K562 (cell line): ENCODE measurements around the gene PPP1R13L. TPM values are rescaled to one million over a fixed set of nuclear protein-coding genes. Genes with fewer than 3 reads are reported as not detected.
A peak's percentile ranks its signal among the peaks of the same experiment; 100 is the strongest.

ENCODE experiments used
- CSDE1 ChIP-seq, 2 experiments: fragments of 450-650 bp; IDR thresholded peaks; 2 replicates each; pipeline ENCODE4 v1.6.1; 2016; ENCODE audit warnings: mild to moderate bottlenecking in 1 of 2
- CTCF ChIP-seq, 3 experiments: IDR thresholded peaks in 2 of 3; conservative IDR thresholded peaks in 1 of 3; 2 replicates each; pipeline ENCODE4 v1.5.1; 2011 to 2012; ENCODE audit warnings: low read length in 3 of 3, mild to moderate bottlenecking in 3 of 3, control low read depth in 2 of 3, improper control_type of control experiment in 1 of 3, inconsistent platforms in 1 of 3, low read depth in 1 of 3, mixed read lengths in 1 of 3, moderate library complexity in 1 of 3; ENCODE audit not compliant: insufficient read depth in 2 of 3
- DPF2 ChIP-seq: fragments of 450-650 bp; IDR thresholded peaks from 2 replicates; pipeline ENCODE4 v1.6.1; 2016
- E4F1 ChIP-seq: fragments of 250-450 bp; sonication (Bioruptor Pico); IDR thresholded peaks from 2 replicates; pipeline ENCODE4 v1.5.0; 2021; ENCODE audit warnings: mild to moderate bottlenecking, borderline replicate concordance
- ELF1 ChIP-seq: fragments of 200-800 bp; sonication (Bioruptor generic); IDR thresholded peaks from 2 replicates; pipeline ENCODE4 v1.6.1; 2016; ENCODE audit warnings: missing genetic modification characterization, missing compliant biosample characterization
- MAFG ChIP-seq: fragments of 450-650 bp; conservative IDR thresholded peaks from 2 replicates; pipeline ENCODE4 v1.6.1; 2016; ENCODE audit warnings: missing genetic modification characterization, missing compliant biosample characterization
- MAZ ChIP-seq, 2 experiments: fragments of 450-650 bp in 1 of 2; sonication (generic) in 1 of 2; formaldehyde crosslinking; IDR thresholded peaks in 1 of 2; conservative IDR thresholded peaks in 1 of 2; 2 replicates each; pipeline versions ENCODE4 v1.4.0 to v1.5.0; 2020; ENCODE audit warnings: mild to moderate bottlenecking in 1 of 2, missing genetic modification reagents in 1 of 2
- MLLT1 ChIP-seq, 2 experiments: fragments of 450-650 bp; IDR thresholded peaks; 2 replicates each; pipeline ENCODE4 v1.6.1; 2016
- MTA2 ChIP-seq: fragments of 450-650 bp; IDR thresholded peaks from 2 replicates; pipeline ENCODE4 v1.6.1; 2016; ENCODE audit warnings: low read depth
- NFXL1 ChIP-seq: fragments of 450-650 bp; formaldehyde crosslinking; IDR thresholded peaks from 2 replicates; pipeline ENCODE4 v1.4.0; 2021; ENCODE audit warnings: mild to moderate bottlenecking
- NR0B1 ChIP-seq: fragments of 450-650 bp; IDR thresholded peaks from one replicate; pipeline ENCODE4 v1.6.1; 2018; ENCODE audit warnings: mild to moderate bottlenecking, moderate library complexity; ENCODE audit not compliant: partially characterized antibody
- SNIP1 ChIP-seq: fragments of 450-650 bp; IDR thresholded peaks from 2 replicates; pipeline ENCODE4 v1.7.1; 2017; ENCODE audit warnings: low read depth, mild to moderate bottlenecking
- SUPT5H ChIP-seq: fragments of 450-650 bp; IDR thresholded peaks from 2 replicates; pipeline ENCODE4 v1.6.1; 2016
- THAP7 ChIP-seq: fragments of 250-450 bp; sonication (Bioruptor Pico); IDR thresholded peaks from 2 replicates; pipeline ENCODE4 v1.5.0; 2021
- ZBTB5 ChIP-seq: fragments of 450-650 bp; IDR thresholded peaks from 2 replicates; pipeline ENCODE4 v1.6.1; 2017; ENCODE audit warnings: antibody characterized with exemption
- ZNF121 ChIP-seq: sonication (generic); formaldehyde crosslinking; conservative IDR thresholded peaks from 2 replicates; pipeline ENCODE4 v1.8.0; 2022; ENCODE audit warnings: missing genetic modification reagents
- ZNF165 ChIP-seq: fragments of 250-450 bp; sonication (Bioruptor Pico); IDR thresholded peaks from 2 replicates; pipeline ENCODE4 v1.4.0; 2020; ENCODE audit warnings: borderline replicate concordance
- ZNF507 ChIP-seq: conservative IDR thresholded peaks from 2 replicates; pipeline ENCODE4 v1.6.1; 2017; ENCODE audit warnings: missing genetic modification characterization, missing compliant biosample characterization
- ZNF764 ChIP-seq: fragments of 250-450 bp; sonication (Bioruptor Pico); IDR thresholded peaks from 2 replicates; pipeline ENCODE4 v1.4.0; 2020; ENCODE audit warnings: low read depth, mild to moderate bottlenecking, moderate library complexity
- polyA plus RNA-seq, 8 experiments: library from polyadenylated mRNA; depleted of rRNA in 4 of 8; stranded (reverse) in 5 of 8; unstranded in 3 of 8; fragments of >200 nt; fragmentation: Nextera tagmentation in 2 of 8; fragmentation: Illumina TruSeq in 1 of 8; extraction: Ambion mirVana in 2 of 8; extraction: Trizol in 1 of 8; gene quantifications; 2 replicates each; pipeline versions ENCODE4 v1.2.1 to v1.2.3, GENCODE V29; 2011 to 2014; ENCODE audit warnings: inconsistent platforms in 1 of 8, missing spikeins in 1 of 8
- total RNA-seq, 7 experiments: library from RNA; depleted of rRNA in 6 of 7; stranded (reverse); fragments of >200 nt in 6 of 7; fragmentation: Illumina TruSeq in 2 of 7; extraction: Trizol in 2 of 7; gene quantifications; 2 replicates each; pipeline versions ENCODE4 v1.2.1 to v1.2.3, GENCODE V29; 2011 to 2021; ENCODE audit warnings: low replicate concordance in 1 of 7

Gene PPP1R13L
- total and polyA plus RNA-seq, 9 of the 15 experiments (the other 6 are each of a cell fraction or from before 2014, with no cell fraction given) = 0.32 to 6.7 (median 2.0) TPM

GRCh38 chr19:45446295-45446694 lies 41.4 kb upstream of the PPP1R13L start (continued):
- TF ChIP-seq ZNF764 (CRISPR knock-in tag) (no peak), SNIP1 (no peak), ZBTB5 (no peak), MAZ (CRISPR knock-in tag; conservative IDR thresholded peaks at IDR 0.05 in 1 of 2, IDR thresholded peaks at IDR 0.05 in 1 of 2) (no peak), ZNF165 (CRISPR knock-in tag) (no peak), CTCF (IDR thresholded peaks at IDR 0.05 in 2 of 3, conservative IDR thresholded peaks at IDR 0.05 in 1 of 3; ENCODE audit: insufficient read depth in 2 of 3, low read depth in 1 of 3, low read length in 3 of 3) (peak; percentile 46 to 60 (median 57)), CSDE1 (IDR thresholded peaks at IDR 0.05) (no peak), DPF2 (0 out of 2 replicates have a peak, but pooled peaks have one; percentile 17), ZNF121 (CRISPR knock-in tag) (0 out of 2 replicates have a peak, but pooled peaks have one; percentile 25), THAP7 (CRISPR knock-in tag) (no peak), SUPT5H (no peak), MTA2 (no peak), NFXL1 (CRISPR knock-in tag) (no peak), MAFG (tag) (peak; percentile 97), ZNF507 (tag) (no peak), E4F1 (CRISPR knock-in tag) (no peak), MLLT1 (IDR thresholded peaks at IDR 0.05) (no peak), NR0B1 (no peak), ELF1 (tag) (no peak)
